ENCODE measurements around the gene ANKRD7.

GRCh38 chr7:118224521-118224920, at the start of gene ANKRD7:
- TF ChIP-seq CTCF (IDR thresholded peaks at IDR 0.05; ENCODE audit: borderline replicate concordance, extremely low read depth, low read length, poor library complexity, severe bottlenecking) = no peak
- TF ChIP-seq EZH2 (IDR thresholded peaks at IDR 0.05; ENCODE audit: borderline replicate concordance, low read depth, low read length, severe bottlenecking) = no peak

All from DND-41 (cell line).